Stimulated activated CD4-positive, alpha-beta T cell treated with anti-CD3 and anti-CD28 coated beads, Interleukin-1b, Interleukin-23, amount 100 ng/mL, for 1 hour (primary cell): ENCODE results near the gene SRMS.

Experiments used
- DNase-seq, 2 donors: peaks; one replicate each; pipeline ENCODE4 v3.0.0-alpha.2; 2020; ENCODE audit warnings: low read depth in 2 of 2

Gene SRMS

DNA sequence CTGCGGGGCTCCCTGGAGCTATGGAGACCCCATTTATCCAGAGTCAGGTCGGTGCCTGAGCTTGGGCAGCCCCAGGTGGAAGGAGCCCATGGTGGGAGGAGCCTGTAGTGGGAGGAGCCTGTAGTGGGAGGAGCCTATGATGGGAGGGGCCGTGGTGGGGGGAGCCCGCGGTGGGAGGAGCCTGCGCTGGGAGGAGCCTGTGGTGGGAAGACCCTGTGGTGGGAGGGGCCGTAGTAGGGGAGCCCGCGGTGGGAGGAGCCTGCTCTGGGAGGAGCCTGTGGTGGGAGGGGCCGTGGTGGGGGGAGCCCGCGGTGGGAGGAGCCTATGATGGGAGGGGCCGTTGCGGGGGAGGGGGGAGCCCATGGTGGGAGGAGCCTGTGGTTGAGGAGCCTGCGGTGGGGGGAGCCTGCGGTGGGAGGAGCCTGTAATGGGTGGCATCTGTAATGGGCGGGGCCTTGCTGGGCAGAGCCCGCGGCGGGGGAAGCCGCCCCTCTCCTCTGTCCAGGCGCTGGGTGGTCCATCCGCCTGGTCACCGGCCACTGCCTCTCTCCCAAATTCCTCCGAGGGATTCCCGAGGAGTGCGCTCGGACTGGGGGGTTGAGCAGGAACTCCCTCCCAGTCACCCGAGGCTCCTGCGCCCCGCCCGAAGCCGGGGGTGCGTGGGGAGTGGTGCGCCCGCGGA lies 5.8 kb upstream of the SRMS start:
- peak; percentile 90 to 91 for DNase-seq

GRCh38 chr20:63552481-63553249 lies 5.1 kb upstream of the SRMS start:
- DNase-seq: no peak

- DNase-seq: no peak
Measured at GRCh38 chr20:63551068-63551467, 3.5 kb upstream of the SRMS start.

DNA sequence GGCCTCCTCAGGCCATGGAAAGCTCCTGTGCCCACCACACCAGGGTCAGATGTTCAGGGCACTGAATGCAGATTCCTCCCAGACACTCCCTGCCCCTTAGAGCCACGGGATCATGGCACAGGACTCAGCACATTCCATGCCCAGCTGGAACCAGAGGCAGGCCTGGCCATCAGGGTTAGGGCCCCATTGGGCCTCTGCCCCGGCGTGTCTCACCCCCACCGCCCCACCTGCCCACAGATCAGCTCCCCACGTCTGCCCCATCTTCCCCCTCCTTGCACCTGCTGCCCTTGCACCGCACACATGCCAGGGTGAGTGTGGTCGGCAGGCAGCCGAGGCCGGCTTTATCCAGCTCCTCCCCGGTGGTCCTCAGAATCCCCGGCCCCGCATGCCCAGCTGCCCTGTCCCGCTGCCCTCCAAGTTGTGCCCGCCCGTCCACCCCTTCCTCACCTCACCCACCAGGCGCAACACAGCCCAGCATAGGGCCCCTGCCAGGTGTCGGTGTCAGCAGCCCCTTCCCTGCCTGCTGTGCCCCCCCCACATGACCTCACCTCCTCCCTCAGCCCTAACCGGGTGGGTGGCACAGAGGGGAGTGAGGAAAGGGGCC lies 2.2 kb upstream of the SRMS start:
- DNase-seq: no peak

DNA sequence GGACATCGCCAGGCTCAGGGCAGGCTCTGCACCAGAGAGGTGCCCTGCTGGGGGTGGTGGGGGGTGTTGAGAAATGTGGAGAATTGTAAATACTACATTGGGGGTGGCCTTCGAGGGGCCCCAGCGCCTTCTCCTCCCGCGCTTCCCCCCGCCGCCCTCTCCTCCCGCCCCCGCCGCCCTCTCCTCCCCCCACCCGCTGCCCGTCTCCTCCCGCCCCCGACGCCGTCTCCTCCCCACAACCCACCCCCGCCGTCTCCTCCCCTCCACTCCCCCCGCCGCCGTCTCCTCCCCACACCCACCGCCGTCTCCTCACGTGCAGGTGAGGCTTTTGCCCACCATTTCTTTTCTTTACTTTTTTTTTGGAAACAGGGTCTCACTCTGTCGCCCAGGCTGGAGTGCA lies 1.5 kb upstream of the SRMS start:
- no peak for DNase-seq

- no peak for DNase-seq
Measured at GRCh38 chr20:63548542-63548941, 993 bp upstream of the SRMS start.

GRCh38 chr20:63546956-63547724 lies 409 bp downstream of the SRMS start:
- no peak for DNase-seq

- no peak for DNase-seq
Measured at GRCh38 chr20:63546256-63546955, 1.1 kb downstream of the SRMS start.

GRCh38 chr20:63545814-63546213 lies 1.7 kb downstream of the SRMS start:
- no peak for DNase-seq

DNA sequence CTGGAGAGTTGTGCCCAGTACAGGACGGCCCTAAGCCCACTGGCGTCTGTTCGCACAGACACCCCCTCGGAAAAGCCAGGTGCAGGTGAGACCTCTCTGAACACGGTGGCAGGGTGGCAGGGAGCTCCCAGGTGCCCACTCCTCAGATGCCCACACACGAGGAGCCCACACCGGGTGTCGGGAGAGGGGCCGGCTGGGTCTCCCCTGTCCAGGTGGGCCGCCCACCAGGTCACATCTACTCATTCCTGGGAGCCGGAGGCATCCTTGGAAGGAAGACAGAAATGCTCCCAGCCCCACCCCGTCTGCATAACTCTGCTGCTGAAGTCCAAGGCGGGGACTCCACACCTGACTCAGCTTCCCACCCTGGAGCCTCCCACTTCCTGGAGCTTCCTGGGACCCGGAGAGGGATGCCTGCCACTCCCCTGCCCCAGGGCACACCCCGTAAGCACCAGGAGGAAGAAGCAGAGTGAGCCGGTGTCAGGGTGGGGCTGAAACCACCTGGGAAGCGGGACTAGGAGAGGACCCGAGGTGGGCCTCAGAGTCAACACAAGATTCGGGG lies 2.5 kb downstream of the SRMS start:
- DNase-seq: no peak

GRCh38 chr20:63544241-63544957 lies 3.1 kb downstream of the SRMS start:
- no peak for DNase-seq

DNA sequence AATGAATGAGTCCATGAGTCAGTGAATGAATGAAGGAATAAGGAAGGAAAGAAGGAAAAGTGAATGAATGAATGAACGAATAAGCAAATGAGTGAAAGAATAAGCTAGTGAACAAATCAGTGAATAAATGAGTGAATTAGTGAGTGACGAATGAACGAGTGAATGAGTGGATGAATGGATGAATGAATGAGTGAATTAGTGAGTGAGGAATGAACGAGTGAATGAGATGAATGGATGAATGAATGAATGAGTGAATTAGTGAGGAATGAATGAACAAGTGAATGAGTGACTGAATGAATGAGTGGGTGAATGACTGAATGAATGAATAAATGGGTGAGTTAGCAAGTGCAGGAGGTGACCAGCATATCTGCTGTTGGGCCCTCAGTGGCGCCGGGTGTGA lies 3.8 kb downstream of the SRMS start:
- no peak for DNase-seq

DNA sequence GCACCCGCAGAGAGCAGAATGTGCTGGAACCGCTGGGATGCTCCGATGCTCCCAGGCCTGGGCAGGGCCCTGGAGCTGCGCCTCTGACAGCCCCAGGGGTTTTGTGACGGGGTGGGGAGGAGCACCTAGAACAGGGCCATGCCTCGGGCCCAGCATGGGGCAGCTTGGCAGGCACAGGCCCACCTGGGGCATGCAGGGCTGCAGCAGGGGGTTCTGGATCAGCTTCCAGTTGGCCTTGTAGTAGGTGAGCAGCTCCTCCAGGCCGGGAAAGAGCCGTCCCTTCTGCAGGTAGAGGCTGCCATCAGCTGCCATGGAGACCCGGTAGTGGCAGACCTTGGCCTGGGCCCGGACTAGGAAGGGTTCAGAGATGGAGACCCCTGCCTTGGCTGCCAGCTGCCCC lies 4.4 kb downstream of the SRMS start:
- DNase-seq: no peak

DNA sequence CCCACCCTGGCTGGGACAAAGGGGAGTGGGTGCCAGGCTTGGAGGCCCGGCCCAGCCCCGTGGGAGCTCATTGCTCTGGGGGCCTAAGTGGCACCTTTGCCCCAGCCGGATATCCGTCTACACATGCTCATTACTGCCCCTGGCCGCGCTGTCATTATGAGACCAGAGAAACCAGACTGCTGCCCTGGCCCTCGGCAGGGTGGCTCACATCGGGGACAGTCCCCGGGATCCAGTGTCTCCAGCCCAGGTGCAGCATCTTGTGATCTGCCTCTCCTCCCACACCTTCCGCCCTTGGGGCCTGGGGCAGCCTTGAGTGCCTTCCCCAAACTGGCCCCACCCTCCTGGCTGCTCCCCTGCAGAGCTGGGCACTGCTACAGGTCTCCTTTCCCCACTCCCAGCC lies 4.9 kb downstream of the SRMS start:
- DNase-seq: no peak

- no peak for DNase-seq
Measured at GRCh38 chr20:63542031-63542559, 5.5 kb downstream of the SRMS start.

GRCh38 chr20:63541371-63541770 lies 6.2 kb downstream of the SRMS start:
- DNase-seq: no peak

- DNase-seq: no peak
Measured at GRCh38 chr20:63540417-63541186, 6.9 kb downstream of the SRMS start.

DNA sequence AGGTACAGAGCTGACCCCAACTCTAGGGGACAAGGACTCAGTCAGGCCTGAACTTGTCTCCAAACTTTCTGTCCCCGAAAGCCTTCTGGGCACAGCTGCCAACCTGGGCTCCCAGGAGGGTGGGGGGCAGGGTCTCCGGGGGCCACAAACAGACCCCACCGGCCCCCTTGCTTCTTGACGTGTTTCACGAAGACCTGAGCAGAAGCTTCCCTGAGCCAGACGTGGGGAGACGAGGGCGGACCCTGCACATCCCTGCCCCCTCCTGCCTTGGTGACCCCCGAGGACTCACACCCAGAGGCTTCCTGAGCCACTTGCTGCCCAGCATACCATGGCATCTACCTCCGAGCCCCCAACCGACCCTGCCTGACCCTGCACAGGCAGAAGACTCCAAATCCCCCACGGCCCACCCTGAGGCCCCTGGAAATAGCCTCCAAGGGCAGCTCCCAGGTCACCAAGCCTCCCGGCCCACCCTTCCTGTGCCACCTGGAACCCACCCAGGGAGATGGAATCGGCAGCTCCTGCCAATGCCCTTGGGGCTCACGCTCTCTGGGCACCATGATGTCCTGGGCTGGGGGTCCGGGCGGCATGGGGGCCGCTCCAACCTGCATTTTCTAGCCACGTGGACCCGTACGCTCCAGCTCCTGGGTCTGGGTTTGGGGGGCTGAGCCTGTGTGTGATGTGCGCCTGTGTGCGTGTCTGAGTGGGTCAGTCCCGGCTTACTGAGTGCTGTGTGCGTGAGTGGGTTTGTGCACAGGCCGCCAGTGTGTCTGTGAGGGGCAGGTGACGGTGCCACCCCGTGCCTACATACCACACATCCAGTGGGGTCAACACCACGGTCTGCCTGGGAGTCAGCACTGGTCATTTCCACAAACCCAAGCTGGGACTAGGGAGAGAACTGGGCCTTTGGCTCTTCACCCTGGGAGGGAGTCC lies 7.8 kb downstream of the SRMS start:
- DNase-seq: no peak

- no peak for DNase-seq
Measured at GRCh38 chr20:63539092-63539430, 8.5 kb downstream of the SRMS start.
